ENCODE results near the gene DUXB.

Gene DUXB, protein sequence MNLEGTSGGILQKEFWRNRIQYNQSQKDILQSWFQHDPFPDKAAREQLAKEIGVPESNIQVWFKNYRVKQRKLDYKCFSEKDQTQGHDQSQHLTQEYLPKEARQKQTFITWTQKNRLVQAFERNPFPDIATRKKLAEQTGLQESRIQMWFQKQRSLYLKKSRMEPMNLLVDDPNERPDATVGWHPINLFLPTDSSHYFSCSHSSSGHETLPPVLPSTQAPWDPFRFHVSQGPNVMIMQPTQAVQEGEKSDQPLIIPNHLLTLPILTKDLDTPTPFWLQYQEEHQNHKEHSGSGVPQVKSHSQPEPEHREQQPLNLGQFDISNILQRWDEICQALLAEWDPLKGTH

DNA sequence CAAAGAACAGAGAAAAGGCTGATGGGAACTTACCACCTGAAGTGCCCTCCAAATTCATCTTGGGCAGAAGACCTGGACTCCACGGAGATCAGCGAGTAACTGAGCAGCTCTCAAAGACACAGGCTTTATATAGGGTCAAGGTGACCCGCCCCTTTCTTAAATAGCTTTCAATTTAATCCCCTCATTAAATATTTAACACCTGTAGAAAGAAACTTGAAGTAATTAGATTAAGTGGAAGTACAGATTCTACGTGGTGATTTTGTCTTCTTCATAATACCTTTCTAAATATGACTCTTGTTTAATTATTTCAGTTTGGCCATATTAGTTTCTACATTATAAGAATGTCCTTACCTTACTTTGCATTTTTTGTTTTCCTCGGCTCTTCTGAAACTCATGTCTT is at the start of gene DUXB:
TSS of gene DUXB (minus strand) at position 101 of the 400 bp plus-strand sequence. CDS start at position 58, 43 bp downstream.
- no peak for DNase-seq

DNA sequence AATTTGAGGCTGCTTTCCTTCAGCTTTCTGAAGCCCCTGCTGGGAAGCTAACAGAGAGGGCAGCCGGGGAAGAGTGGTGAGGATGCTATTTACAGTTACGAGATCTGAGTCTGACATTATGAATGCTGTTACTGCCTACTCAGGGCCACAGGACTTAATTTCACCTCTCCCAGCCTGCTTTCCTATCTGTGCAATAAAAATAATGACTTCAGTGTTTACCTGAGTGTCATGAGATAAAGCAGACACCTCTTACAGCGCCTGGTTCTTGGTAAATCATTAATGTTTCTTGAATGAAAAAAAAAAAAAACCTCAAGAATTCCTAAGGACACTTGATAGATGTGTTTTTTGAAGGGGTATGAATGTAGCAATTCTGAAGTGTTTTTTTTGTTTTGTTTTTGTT is 49.3 kb upstream of the DUXB start:
- no peak for DNase-seq

DNA sequence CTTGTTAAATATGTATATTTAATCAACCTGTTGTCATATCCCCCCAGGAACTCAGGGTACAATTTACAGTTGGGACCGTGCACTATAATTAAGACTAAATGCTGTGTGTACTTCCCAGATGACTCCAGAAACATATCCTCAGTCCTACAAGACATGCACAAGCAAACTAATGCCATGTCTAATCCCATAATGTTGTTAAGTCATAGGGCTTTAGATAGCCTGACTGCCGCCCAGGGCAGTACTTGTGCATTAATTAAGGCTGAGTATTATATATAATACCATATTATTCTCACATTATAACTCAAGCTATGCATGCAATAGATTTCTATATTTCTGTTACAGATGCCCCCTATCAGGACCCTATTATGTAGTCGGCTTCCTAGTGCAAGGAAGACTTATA is 45.1 kb upstream of the DUXB start:
- DNase-seq = no peak

DNA sequence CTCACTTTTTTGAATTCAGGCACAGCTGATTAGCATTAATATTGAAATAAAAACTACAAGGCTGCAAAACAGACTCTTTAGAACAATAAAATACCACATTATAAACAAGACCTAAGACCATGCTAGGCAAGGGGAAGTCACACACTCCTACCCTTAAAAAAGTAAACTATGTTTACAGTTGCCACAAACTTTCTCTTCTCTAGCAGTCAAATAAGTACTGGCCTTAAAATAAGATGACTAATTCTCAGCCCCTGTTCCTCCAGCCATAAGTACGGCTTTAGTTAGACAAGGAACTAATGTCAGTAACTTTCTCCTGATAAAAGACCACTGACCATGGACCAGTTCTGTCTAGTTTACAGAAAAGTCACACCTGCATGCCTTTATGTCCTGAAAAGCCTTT is 44.6 kb upstream of the DUXB start:
- DNase-seq = no peak

DNA sequence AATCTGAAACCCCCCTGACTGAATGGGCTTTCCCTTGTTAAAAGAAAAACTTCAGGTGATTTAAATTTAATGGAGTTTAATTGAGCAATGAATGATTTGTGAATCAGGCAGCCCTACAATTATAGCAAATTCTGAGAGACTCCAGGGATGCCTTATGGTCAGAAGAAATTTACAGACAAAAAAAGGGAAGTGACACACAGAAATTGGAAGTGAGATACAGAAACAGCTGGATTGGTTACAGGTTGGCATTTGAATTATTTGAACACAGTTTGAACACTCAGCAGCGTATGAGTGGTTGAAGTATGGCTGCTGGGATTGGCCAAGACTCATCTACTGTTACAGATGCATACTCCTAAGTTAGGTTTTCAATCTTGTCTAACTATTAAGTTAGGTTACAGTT is 44.0 kb upstream of the DUXB start:
- no peak for DNase-seq

DNA sequence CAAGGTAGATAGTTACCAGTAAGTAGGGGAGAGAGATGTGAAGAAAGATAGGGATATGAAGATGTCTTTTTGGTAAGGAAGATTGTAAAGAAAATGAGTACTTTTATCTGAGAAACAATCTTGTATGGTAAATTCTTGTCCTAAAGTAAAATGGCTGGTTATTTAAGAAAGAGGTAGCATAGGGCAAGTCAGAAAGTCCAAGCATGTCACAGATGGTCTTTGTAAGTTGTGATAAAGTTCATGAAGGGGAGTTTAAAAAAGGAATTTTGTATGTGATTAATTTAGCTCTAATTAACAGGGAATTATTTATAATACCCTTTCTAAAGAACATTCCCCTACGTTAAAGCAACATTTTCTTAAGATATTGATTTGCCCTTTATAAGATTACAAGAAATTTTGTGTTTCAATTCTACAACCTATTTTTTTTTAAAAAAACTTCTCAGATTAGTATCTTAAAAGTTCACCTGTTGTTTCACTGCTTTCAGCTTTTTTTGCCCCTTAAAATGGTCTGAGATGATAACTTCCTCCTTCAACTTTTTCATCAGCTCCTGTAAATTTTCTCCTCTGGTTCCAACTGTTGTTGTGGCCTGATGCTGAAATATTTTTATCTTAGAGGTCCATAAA is 41.3 kb upstream of the DUXB start:
- DNase-seq = no peak

DNA sequence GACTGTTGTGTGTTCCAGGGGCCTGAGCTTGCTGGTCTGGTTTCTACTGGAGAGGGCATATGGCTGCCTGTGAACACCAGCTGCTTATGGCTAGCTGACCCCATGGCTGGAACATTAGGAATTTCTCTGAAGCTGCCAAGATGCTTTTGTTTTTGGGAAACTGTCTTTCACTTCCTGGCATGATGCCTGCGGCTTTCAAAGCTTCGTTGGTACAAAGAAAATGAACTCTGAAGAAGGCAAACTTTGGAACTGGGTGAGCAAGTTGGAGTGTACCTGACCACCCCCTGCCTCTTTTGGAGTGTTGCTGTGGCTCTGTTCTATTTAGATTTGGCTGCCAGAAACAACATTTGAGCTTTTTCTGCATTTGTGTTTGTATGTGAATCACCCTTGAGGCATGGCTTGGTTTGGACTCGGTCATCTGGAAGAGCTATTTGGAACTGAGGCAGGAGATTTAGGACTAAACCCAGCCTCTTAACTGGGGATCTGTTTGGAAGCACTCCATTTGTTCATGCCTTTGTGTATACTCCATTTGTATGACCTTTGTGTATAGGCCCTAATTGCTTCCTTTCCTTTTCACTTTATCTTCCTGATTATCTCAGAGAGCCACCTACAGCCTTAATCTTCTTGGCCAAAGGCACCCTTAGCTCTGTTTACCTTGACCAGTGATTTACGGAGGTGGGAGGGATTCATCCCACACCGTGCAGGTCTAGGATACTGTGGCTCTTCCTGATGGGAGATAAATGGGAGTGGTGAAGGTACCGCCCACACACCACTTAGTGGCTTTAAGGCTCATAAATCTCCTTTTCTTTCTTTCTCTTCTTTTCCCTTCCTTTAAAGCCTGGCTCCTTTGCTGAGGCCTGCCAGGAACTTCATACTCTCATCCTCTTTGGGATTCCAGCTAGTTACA is 32.3 kb upstream of the DUXB start:
- peak; percentile 36 for DNase-seq

DNA sequence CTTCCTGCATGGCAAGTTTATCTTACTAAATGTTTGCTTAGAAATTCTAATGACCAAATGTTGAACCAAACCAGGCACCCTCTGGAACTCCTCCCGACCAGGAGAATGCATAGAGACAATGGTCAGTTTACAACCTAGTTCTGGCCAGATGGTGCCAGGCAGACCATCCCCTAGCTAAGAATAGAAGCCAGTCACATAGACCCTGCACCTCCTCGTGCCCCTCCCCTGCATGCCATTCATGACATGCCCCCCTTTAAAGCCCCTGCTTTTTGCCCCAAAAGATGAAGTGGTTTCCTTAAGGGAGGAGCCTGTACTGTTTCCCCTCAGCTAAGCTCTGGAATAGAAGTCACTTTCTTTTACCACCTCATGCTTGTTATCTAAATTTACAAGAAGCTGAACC is 31.6 kb upstream of the DUXB start:
- no peak for DNase-seq

DNA sequence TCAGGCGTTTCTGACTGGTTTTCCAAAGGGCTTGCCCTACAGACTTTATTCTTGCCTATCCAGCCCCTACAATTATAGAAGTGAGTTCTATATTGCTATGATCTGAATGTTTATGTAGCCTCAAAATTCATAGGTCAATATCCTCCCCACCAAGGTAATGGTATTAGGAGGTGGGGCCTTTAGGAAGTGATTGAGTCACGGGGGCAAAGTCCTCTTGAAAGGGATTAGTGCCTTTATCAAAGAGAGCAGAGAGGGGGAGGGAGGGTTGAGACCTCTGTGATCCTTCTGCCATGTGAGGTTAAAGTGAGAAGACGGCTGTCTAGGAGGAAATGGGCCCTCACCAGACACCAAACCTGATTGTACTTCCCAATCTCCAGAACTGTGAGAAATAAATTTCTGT is 26.0 kb upstream of the DUXB start:
- DNase-seq = no peak

DNA sequence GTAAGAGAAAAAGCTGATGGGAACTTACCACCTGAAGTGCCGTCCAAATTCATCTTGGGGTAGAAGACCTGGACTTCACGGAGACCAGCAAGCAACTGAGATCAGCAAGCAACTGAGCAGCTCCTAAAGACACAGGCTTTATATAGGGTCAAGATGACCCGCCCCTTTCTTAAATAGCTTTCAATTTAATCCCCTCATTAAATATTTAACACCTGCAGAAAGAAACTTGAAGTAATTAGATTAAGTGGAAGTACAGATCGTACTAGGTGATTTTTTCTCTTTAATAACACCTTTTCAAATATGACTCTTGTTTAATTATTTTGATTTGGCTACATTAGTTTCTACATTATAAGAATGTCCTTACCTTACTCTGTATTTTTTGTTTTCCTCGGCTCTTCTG is 25.1 kb upstream of the DUXB start, which contains the start of gene CPHXL:
TSS of gene CPHXL (minus strand) at position 101 of the 400 bp plus-strand sequence. CDS start at position 53, 48 bp downstream.
- no peak for DNase-seq

DNA sequence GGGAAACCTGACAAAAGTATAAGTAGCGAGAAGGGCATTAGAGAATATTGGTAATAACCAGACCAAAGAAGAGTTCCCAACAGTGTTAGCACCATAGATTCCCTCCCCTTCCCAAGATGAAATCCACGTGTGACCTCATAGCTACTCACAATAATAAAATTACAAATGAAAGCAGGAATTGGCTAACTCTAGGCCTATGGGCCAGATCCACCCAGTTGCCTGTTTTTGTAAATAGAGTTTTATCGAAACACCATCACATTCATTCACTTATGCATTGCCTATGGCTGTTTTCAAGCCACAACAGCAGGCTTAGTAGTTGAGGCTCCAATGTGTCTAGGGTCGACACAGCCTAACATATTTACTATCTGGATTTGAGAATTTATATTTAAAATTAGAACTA is 17.2 kb upstream of the DUXB start:
- DNase-seq = no peak

DNA sequence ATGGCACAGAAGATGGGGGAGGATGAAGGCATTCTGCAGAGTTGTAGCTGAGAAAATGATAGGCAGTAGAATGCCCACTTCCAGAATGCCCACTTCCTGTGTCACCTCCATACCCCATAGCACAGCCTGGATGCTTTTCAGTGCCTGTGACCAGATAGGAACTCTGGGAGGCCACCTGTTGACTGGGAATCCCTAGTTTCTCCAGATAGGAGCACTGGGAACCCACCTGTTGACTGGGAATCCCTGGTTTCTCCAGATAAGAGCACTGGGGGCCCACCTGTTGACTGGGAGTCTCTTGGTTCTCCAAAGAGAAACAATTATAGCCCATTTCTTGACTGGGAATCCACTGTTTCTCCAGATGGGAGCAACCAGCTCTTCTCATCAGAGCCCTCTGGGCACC is 13.4 kb upstream of the DUXB start:
- DNase-seq = no peak

DNA sequence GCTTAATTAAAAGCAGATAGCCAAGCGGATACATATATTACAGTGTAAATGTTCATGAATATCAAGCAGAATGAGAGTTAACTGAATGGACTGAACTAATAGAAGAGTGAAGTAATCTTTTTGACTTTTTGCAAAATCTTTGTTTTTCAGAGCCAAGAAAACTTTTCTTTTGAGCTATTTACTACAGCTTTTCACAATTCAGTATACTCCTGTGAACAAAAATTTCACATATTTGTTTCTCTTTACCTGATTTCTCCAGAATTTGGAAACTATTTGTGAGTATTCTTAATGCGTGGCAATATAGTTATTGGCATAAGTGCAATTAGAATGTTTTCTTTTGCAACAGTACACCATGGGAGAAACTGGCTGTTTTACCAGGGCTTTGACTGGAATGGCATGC is 9.1 kb upstream of the DUXB start:
- DNase-seq = no peak

DNA sequence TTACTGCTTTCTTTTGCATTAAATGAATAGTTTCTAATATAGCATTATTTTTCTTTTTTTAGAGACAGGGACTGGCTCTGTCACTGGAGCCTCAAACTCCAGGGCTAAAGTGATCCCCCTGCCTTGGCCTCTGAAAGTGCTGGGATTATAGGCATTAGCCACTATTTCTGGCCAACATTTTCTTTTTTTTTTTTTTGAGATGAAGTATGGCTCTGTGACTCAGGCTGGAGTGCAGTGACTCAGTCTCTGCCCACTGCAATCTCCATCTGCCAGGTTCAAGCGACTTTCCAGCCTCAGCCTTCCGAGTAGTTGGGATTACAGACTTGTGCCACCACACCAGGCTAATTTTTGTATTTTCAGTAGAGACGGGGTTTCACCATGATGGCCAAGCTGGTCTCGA is 2.0 kb upstream of the DUXB start:
- DNase-seq = peak; percentile 4

DNA sequence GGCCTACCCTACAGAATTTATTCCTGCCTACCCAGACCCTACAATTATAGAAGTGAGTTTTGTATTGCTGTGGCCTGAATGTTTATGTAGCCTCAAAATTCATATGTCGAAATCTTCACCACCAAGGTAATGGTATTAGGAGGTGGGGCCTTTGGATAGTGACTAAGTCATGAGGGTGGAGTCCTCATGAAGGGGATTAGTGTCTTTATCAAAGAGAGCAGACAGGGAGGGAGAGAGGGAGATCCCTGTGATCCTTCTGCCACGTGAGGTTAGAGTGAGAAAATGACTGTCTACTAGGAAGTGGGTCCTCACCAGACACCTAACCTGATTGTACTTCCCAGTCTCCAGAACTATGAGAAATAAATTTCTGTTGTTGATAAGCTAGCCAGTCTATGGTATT is 981 bp upstream of the DUXB start:
- no peak for DNase-seq

DNA sequence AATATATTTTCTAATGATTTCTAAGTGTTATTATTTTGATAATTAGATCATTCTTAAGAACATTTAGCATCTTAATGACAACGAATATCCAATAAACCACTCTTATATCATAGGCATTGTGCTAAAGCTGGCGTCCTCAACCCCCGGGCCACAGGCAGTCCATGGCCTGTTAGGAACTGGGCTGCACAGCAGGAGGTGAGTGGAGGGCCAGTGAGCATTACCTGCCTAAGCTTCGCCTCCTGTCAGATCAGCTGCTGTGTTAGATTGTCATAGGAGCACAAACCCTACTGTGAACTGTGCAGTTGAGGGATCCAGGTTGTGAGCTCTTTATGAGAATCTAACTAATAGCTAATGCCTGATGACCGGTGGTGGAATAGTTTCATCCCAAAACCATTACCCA is 3.7 kb downstream of the DUXB start:
- DNase-seq = no peak

DNA sequence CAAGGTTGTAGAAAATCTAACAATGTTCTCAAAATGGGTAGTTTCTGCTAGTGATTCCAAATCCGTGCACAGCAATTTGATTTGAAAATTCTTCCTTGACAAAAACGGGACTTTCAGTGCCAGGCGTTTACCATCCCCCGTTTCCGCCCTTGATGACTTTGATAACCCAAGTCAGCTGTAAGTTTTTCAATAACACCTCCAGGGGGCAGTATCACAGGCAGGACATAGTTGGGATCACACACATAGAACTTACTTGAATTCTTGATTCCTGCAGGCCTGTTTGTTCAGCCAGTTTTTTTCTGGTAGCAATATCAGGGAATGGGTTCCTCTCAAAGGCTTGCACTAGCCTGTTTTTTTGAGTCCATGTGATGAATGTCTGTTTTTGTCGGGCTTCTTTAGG is 5.6 kb downstream of the DUXB start:
- no peak for DNase-seq

DNA sequence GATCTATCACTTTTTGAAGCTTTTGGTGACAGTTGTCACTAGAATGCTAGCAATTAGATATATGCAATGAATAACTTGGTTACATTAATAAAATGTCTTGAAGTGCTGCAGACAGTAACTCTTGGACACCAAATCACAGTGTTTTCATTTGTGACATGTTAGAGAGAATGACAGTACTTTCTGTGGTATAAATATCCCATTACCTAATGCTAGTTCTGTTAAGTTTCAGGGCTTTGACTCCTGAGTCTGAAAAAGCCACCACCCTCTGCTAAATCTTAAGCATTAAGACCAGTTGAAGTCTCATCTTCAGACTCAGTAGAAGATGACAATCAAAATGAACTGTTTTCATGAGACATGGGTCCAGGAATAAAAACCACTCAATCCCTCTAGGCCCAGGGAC is 13.9 kb downstream of the DUXB start:
- no peak for DNase-seq

DNA sequence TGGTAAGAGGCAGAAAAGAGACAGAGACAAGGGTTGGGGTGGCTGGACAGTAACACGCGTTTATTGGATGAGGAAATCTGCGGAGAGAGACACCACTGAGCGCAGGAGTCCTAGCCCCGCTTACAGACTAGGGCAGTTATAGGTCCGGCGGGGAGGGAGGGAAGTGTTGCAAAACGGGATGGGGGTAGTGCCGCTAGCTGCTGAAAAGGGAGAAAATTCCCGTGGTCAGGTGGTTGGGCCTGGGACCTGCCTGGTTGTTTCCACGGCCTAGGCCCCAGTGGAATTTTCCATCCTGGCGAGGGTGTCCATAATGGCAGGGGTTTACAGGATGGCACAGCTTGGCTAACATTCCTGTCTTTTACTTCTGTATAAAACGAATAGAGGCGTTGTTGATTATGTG is 19.0 kb downstream of the DUXB start:
- DNase-seq = no peak

DNA sequence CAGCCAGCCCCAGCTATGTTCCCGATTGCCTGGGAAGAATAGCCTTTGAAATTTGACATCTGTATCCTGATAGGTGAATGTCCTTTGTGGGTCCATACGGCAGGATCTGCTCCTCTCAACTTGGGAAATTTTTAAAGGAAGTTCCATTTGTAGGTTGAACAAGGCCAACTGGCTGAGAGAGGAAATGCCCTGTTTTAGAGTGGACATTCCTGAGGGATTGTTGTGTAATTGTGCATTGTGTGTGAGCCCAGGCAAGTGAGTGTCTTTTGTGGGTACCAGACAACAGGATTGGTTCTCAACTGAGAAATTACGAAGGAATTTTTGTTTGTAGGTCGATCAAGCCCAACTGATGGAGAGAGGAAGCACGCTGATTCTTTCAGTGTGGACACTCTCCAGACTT is 21.9 kb downstream of the DUXB start:
- no peak for DNase-seq

DNA sequence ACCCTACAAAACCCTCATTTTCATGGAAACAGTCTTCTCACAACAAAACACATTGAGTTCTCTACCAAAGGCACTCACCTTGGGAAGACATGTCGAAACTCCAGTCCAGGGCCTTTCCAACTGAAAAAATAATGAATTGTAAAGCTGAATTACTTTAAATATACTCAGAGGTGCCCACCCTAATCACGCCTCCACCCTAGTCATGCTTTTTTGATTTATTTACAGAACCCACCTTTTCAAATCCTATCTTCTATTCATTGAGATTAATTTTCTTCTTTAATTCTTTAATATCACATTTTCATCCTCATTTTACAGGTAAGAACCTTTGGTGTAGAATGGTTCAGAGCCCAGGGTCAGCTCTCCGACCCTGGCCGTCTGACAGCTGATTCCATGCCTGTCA is 24.4 kb downstream of the DUXB start, which contains the start of gene CPHXL2:
TSS of gene CPHXL2 (minus strand) at position 101 of the 400 bp plus-strand sequence. CDS start at position 91, 10 bp downstream.
- DNase-seq = no peak

DNA sequence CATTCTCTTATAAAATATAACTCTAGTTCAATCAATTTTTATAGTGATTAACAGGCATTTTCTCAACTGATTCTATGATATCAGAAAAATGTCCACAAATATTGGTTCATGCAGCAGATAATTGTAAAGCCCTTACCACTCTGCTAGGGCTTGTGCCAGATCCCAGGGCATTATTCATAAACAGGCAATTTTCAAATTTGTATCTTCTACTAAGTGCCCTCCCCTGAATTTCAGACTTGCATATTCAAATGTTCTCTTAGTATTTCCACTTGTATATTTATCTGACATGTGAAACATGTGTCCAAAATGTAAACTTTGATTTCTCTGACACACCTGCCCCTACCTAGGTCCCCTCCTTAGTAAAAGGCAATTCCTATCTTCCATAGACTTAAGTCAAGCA is 33.8 kb downstream of the DUXB start:
- no peak for DNase-seq

DNA sequence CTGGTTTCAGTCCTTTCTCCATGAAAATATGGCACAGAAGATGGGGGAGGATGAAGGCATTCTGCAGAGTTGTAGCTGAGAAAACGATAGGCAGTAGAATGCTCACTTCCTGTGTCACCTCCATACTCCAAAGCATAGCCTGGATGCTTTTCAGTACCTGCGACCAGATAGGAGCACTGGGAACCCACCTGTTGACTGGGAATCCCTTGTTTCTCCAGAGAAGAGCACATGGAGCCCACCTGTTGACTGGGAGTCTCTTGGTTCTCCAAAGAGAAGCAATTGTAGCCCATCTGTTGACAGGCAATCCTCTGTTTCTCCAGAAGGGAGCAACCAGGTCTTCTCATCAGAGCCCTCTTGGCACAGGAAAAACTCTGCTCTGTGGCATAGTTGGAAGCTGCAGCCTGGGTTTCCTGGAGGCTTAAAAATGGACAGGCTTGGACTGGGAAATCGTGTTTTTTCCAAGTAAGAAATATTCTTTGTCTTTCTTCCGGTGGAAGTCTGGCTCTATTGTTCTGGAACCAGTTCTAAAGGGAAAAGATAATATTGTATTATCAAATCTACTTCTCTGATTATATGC is 40.4 kb downstream of the DUXB start:
- no peak for DNase-seq
